WI38 (cell line): Measurements from ENCODE around the gene PYCR2.

ENCODE experiments used
- H3K4me3 ChIP-seq: 2 replicates; pipeline ENCODE4 v1.5.1; 2011; ENCODE audit warnings: low read depth, mild to moderate bottlenecking, control low read depth, low read length
- CTCF ChIP-seq: IDR thresholded peaks from 2 replicates; pipeline ENCODE4 v1.5.1; 2012; ENCODE audit warnings: low read depth, mild to moderate bottlenecking, control low read depth, low read length

The PYCR2 gene

GRCh38 chr1:225887030-225887314, 37.1 kb downstream of the PYCR2 start:
- H3K4me3 ChIP-seq = no peak overlapping the region
- TF ChIP-seq CTCF = no peak

GRCh38 chr1:225886159-225887029, 37.7 kb downstream of the PYCR2 start:
- H3K4me3 ChIP-seq = no peak overlapping the region
- no peak for TF ChIP-seq CTCF

- H3K4me3 ChIP-seq = no peak overlapping the region
- no peak for TF ChIP-seq CTCF
These were observed 38.7 kb downstream of the PYCR2 start for GRCh38 chr1:225885336-225885735.

GRCh38 chr1:225883616-225884265, 40.3 kb downstream of the PYCR2 start:
- no peak for TF ChIP-seq CTCF
- no peak overlapping the region for H3K4me3 ChIP-seq

- H3K4me3 ChIP-seq = peak overlapping the region; percentile 93
- no peak for TF ChIP-seq CTCF
These were observed 41.1 kb downstream of the PYCR2 start for GRCh38 chr1:225882694-225883615.

- peak within 1 kb of the TSS; percentile 93 for H3K4me3 ChIP-seq
- peak; percentile 23; the same call in 1 of the 2 replicates for TF ChIP-seq CTCF
These were observed 41.9 kb downstream of the PYCR2 start, which contains the start of gene TMEM63A for GRCh38 chr1:225881959-225882693. TSS of gene TMEM63A (minus strand) at chr1:225882380. CDS start at chr1:225877580, 4,800 bp downstream.
